ENCODE results near the gene MBLAC1.

DNA sequence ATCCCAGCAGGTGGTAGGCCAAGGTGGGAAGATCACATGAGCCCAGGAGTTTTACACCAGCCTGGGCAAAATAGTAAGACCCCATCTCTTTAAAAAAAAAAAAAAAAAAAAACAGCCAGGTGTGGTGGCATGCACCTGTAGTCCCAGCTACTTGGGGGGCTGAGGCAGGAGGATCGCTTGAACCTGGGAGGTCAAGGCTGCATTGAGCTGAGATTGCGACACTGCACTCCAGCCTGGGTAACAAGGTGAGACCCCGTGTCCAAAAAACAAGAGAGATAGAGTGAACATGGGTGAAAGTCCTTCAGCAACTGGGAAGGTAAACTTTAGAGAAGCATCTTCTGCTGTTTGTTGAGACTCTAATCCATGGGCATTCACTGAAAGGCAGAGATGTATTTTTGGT is 15.7 kb downstream of the MBLAC1 start:
- TF ChIP-seq EZH2 (IDR thresholded peaks at IDR 0.05; ENCODE audit: borderline replicate concordance, insufficient read depth, low read depth, low read length, poor library complexity, severe bottlenecking) = no peak
- TF ChIP-seq, protein P1, sequence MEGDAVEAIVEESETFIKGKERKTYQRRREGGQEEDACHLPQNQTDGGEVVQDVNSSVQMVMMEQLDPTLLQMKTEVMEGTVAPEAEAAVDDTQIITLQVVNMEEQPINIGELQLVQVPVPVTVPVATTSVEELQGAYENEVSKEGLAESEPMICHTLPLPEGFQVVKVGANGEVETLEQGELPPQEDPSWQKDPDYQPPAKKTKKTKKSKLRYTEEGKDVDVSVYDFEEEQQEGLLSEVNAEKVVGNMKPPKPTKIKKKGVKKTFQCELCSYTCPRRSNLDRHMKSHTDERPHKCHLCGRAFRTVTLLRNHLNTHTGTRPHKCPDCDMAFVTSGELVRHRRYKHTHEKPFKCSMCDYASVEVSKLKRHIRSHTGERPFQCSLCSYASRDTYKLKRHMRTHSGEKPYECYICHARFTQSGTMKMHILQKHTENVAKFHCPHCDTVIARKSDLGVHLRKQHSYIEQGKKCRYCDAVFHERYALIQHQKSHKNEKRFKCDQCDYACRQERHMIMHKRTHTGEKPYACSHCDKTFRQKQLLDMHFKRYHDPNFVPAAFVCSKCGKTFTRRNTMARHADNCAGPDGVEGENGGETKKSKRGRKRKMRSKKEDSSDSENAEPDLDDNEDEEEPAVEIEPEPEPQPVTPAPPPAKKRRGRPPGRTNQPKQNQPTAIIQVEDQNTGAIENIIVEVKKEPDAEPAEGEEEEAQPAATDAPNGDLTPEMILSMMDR (IDR thresholded peaks at IDR 0.05) = no peak

Data from B cell (primary cell).